SKM-1 (cell line): Measurements from ENCODE around the gene IFNL2.
"Not testable (repeated sequence)": the region's sequence is repeated elsewhere in the genome, so short reads cannot be mapped to it uniquely, and the experiment has no call there.

Experiments used
- DNase-seq: peaks from one replicate; lab custom pipeline; 2025; ENCODE audit not compliant: unreplicated experiment; lab: John Stamatoyannopoulos, UW

IFNL2 gene

GRCh38 chr19:39268085-39268484 is at the start of gene IFNL2:
Gene IFNL2, plus strand, starts transcription at chr19:39268396. Its CDS starts 173 bp downstream, at chr19:39268569.
- not testable (repeated sequence) for DNase-seq

GRCh38 chr19:39219108-39219507 is 49.1 kb upstream of the IFNL2 start:
- DNase-seq: not testable (repeated sequence)

- no peak for DNase-seq
Measured at GRCh38 chr19:39223703-39224279, 44.4 kb upstream of the IFNL2 start.

- DNase-seq: no peak
Measured at GRCh38 chr19:39224910-39225309, 43.3 kb upstream of the IFNL2 start.

- DNase-seq: no peak
Measured at GRCh38 chr19:39230096-39230764, 38.0 kb upstream of the IFNL2 start.

GRCh38 chr19:39232708-39233107 is 35.5 kb upstream of the IFNL2 start:
- no peak for DNase-seq

GRCh38 chr19:39236527-39236926 is 31.7 kb upstream of the IFNL2 start:
- DNase-seq: no peak

- DNase-seq: no peak
Measured at GRCh38 chr19:39237200-39238184, 30.7 kb upstream of the IFNL2 start.

GRCh38 chr19:39238209-39238608 is 30.0 kb upstream of the IFNL2 start:
- DNase-seq: no peak

GRCh38 chr19:39238944-39239343 is 29.3 kb upstream of the IFNL2 start:
- DNase-seq: no peak

- DNase-seq: no peak
Measured at GRCh38 chr19:39240421-39240820, 27.8 kb upstream of the IFNL2 start.

GRCh38 chr19:39243741-39244140 is 24.5 kb upstream of the IFNL2 start:
- DNase-seq: not testable (repeated sequence)

- not testable (repeated sequence) for DNase-seq
Measured at GRCh38 chr19:39244410-39245100, 23.6 kb upstream of the IFNL2 start, which contains the start of gene IFNL3. Gene IFNL3, minus strand, starts transcription at chr19:39245006. Its CDS starts 39 bp downstream, at chr19:39244967.

- not testable (repeated sequence) for DNase-seq
Measured at GRCh38 chr19:39245166-39245565, 23.0 kb upstream of the IFNL2 start.

GRCh38 chr19:39246951-39247669 is 21.1 kb upstream of the IFNL2 start:
- DNase-seq: no peak

- no peak for DNase-seq
Measured at GRCh38 chr19:39247701-39248664, 20.2 kb upstream of the IFNL2 start.

- DNase-seq: no peak
Measured at GRCh38 chr19:39248806-39249205, 19.4 kb upstream of the IFNL2 start, which contains the start of gene IFNL4. Gene IFNL4, minus strand, starts transcription at chr19:39248856.

- no peak for DNase-seq
Measured at GRCh38 chr19:39251081-39251480, 17.1 kb upstream of the IFNL2 start.

- DNase-seq: no peak
Measured at GRCh38 chr19:39251846-39252245, 16.4 kb upstream of the IFNL2 start.
